Brain microvascular endothelial cell (primary cell): ENCODE data around the gene APLF.

Source experiments
- DNase-seq: peaks from one replicate; pipeline ENCODE4 v3.0.0-alpha.2; 2020
- H3K27ac ChIP-seq: fragments of 250-450 bp; sonication (Bioruptor Pico); 2 replicates; pipeline ENCODE4 v1.5.1; 2020; ENCODE audit warnings: mild to moderate bottlenecking, moderate library complexity
- H3K27me3 ChIP-seq: fragments of 250-450 bp; sonication (Bioruptor Pico); replicated peaks from 2 replicates; pipeline ENCODE4 v1.5.1; 2020; ENCODE audit warnings: mild to moderate bottlenecking
- H3K36me3 ChIP-seq: fragments of 250-450 bp; sonication (Bioruptor Pico); replicated peaks from 2 replicates; pipeline ENCODE4 v1.5.1; 2020; ENCODE audit warnings: mild to moderate bottlenecking
- H3K4me3 ChIP-seq: 2 replicates; pipeline ENCODE4 v1.5.1; 2011; ENCODE audit warnings: low read depth, mild to moderate bottlenecking, control low read depth, low read length, moderate library complexity
- CTCF ChIP-seq: IDR thresholded peaks from 2 replicates; pipeline ENCODE4 v1.5.1; 2011; ENCODE audit warnings: low read depth, mild to moderate bottlenecking, moderate library complexity, low read length, control low read depth, inconsistent platforms; ENCODE audit errors: missing control alignments
- in situ Hi-C: cut with HindIII; loops from 2 replicates; pipeline ENCODE4 v1.10.0; 2017; ENCODE audit warnings: low sequenced_read_pairs, low pct_ligation_motif_present

APLF gene

GRCh38 chr2:68501768-68502167 is 34.4 kb downstream of the APLF start:
- no peak overlapping the region for H3K4me3 ChIP-seq
- H3K27me3 ChIP-seq: no peaks in the 10 kb centered on the region
- in situ Hi-C loops: no loop called here
- no peak for DNase-seq
- H3K36me3 ChIP-seq: no peaks in the 10 kb centered on the region
- no peak for TF ChIP-seq CTCF
- no peak overlapping the region for H3K27ac ChIP-seq

- Histone ChIP-seq H3K27me3 (no peaks in the 10 kb centered on the region), H3K4me3 (no peak overlapping the region), H3K27ac (no peak overlapping the region), H3K36me3 (no peaks in the 10 kb centered on the region)
- in situ Hi-C loops: no loop called here
- TF ChIP-seq CTCF: no peak
- no peak for DNase-seq
Observed at GRCh38 chr2:68505603-68506159, 38.3 kb downstream of the APLF start.

- no peak for TF ChIP-seq CTCF
- Histone ChIP-seq H3K27me3 (no peaks in the 10 kb centered on the region), H3K27ac (no peak overlapping the region), H3K36me3 (no peaks in the 10 kb centered on the region), H3K4me3 (no peak overlapping the region)
- in situ Hi-C loops: no loop called here
- no peak for DNase-seq
Observed at GRCh38 chr2:68506170-68506569, 38.8 kb downstream of the APLF start.

GRCh38 chr2:68512326-68512725 is 44.9 kb downstream of the APLF start:
- DNase-seq: no peak
- in situ Hi-C loops: no loop called here

GRCh38 chr2:68512966-68513365 is 45.6 kb downstream of the APLF start:
- no peak for DNase-seq
- Histone ChIP-seq H3K4me3 (no peak overlapping the region), H3K36me3 (no peaks in the 10 kb centered on the region), H3K27ac (no peak overlapping the region), H3K27me3 (no peaks in the 10 kb centered on the region)
- in situ Hi-C loops: no loop called here
- no peak for TF ChIP-seq CTCF

More at GRCh38 chr2:68512326-68512725, 44.9 kb downstream of the APLF start:
- Histone ChIP-seq H3K27ac (no peak overlapping the region), H3K27me3 (no peaks in the 10 kb centered on the region), H3K4me3 (no peak overlapping the region), H3K36me3 (no peaks in the 10 kb centered on the region)
- no peak for TF ChIP-seq CTCF

GRCh38 chr2:68514316-68514929 is 47.0 kb downstream of the APLF start:
- no peaks in the 10 kb centered on the region for H3K36me3 ChIP-seq
- no peak for TF ChIP-seq CTCF
- in situ Hi-C loops: no loop called here
- no peaks in the 10 kb centered on the region for H3K27me3 ChIP-seq
- H3K27ac ChIP-seq: no peak overlapping the region
- no peak for DNase-seq
- no peak overlapping the region for H3K4me3 ChIP-seq
